Cardiac muscle cell (in vitro differentiated cells and primary cell): ENCODE data around the gene DGCR6. TPM values are rescaled to one million over a fixed set of nuclear protein-coding genes. Genes with fewer than 3 reads are reported as not detected.

ENCODE experiments used
- DNase-seq, 2 donors: peaks; one replicate each; pipeline versions ENCODE4 v3.0.0 to v3.0.0-alpha.2; 2010 to 2017; ENCODE audit warnings: low read depth in 1 of 2, low spot score in 1 of 2
- H3K27ac ChIP-seq: fragments of 200-600 bp; sonication (generic); 2 replicates; pipeline ENCODE4 v1.5.1; 2016
- H3K27me3 ChIP-seq: fragments of 200-600 bp; sonication (generic); 2 replicates; pipeline ENCODE4 v1.6.0; 2016; ENCODE audit warnings: control low read depth
- H3K36me3 ChIP-seq: fragments of 200-600 bp; sonication (generic); 2 replicates; pipeline ENCODE4 v1.5.1; 2016; ENCODE audit warnings: control low read depth
- H3K4me1 ChIP-seq: fragments of 200-600 bp; sonication (generic); 2 replicates; pipeline ENCODE4 v1.8.1; 2017; ENCODE audit warnings: low read depth, mild to moderate bottlenecking, mixed run types
- H3K4me3 ChIP-seq: fragments of 200-600 bp; sonication (generic); 2 replicates; pipeline ENCODE4 v1.5.1; 2016; ENCODE audit warnings: mild to moderate bottlenecking
- H3K9me3 ChIP-seq: fragments of 200-600 bp; sonication (generic); 2 replicates; pipeline ENCODE4 v1.5.1; 2017; ENCODE audit warnings: low read depth, mild to moderate bottlenecking, control low read depth
- polyA plus RNA-seq: library from polyadenylated mRNA; unstranded; fragments of >200 nt; fragmentation: Nextera tagmentation; extraction: Ambion mirVana; gene quantifications from 2 replicates; pipeline ENCODE4 v1.2.1, GENCODE V29; 2016
- total RNA-seq: library from RNA; depleted of rRNA; stranded (reverse); fragments of >200 nt; gene quantifications from 2 replicates; pipeline ENCODE4 v1.2.3, GENCODE V29; 2016
- TF ChIP-seq, protein P1 (sequence below): IDR thresholded peaks from 2 replicates; pipeline ENCODE4 v1.5.1; 2012; ENCODE audit warnings: low read depth, mild to moderate bottlenecking, low read length

DGCR6 gene
- total and polyA plus RNA-seq, 2 experiments from 2014 or later = 26.2 to 41.4 TPM

DNA sequence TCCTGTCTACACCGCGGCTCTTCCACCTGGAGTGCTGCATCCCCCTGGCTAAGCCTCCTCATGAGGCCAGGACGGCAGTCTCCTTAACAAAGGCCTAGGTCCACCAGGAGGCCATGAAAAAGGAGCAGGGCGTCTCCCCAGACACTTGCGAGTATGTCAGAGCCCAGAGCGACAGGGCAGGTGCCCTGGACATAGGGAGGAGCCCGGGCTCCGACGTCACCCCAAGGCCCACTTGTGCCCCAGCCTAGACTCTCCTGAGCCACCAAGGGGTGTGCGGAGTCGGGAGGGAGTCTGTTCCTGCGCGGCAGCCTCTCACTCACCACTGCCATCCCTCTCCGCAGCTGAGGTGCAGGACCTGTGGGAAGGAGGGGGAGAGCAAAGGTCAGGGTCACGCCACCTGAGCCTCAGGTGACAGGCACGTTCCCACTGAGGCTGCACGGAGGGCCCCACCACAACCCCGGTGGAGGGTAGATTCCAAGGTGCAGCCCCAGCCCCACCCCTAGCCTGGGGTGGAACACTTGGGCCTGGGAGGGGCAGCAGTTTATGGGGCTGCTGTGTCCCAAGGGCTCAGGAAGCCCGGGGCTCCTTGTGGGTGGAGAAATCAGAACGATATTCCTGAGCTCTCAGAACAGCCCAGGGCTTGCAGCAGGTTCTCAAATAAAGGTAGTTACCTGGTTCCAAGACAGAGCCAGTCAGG, 19.4 kb downstream of the DGCR6 start:
- H3K4me1 ChIP-seq = no peaks in the 10 kb centered on the region
- no peaks in the 10 kb centered on the region for H3K27me3 ChIP-seq
- H3K9me3 ChIP-seq = no peaks in the 10 kb centered on the region
- no peaks in the 10 kb centered on the region for H3K36me3 ChIP-seq
- TF ChIP-seq, protein P1, sequence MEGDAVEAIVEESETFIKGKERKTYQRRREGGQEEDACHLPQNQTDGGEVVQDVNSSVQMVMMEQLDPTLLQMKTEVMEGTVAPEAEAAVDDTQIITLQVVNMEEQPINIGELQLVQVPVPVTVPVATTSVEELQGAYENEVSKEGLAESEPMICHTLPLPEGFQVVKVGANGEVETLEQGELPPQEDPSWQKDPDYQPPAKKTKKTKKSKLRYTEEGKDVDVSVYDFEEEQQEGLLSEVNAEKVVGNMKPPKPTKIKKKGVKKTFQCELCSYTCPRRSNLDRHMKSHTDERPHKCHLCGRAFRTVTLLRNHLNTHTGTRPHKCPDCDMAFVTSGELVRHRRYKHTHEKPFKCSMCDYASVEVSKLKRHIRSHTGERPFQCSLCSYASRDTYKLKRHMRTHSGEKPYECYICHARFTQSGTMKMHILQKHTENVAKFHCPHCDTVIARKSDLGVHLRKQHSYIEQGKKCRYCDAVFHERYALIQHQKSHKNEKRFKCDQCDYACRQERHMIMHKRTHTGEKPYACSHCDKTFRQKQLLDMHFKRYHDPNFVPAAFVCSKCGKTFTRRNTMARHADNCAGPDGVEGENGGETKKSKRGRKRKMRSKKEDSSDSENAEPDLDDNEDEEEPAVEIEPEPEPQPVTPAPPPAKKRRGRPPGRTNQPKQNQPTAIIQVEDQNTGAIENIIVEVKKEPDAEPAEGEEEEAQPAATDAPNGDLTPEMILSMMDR = no peak
- H3K4me3 ChIP-seq = no peak overlapping the region
- H3K27ac ChIP-seq = no peak overlapping the region
- DNase-seq = no peak

DNA sequence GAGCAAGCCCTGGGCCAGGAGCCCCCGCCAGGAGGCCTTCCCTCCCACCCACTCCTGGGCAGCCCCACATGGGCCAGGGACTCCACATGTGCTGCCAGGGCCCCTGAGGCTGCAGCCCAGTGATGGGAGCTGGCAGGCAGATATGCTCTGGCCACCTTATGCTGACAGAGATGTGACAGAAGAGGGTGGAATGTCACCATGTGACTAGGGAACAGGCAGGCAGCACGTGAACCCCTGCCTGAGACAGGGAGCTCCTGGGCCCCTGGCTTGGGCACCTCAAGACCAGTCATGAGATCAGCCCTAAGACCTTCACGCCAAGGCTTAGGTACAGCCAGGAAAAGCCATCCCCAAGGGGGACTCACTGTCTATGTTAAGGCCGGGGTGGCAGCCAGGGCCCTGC, 20.9 kb downstream of the DGCR6 start:
- H3K9me3 ChIP-seq = no peaks in the 10 kb centered on the region
- TF ChIP-seq, protein P1 = no peak
- DNase-seq = no peak
- H3K27me3 ChIP-seq = no peaks in the 10 kb centered on the region
- no peak overlapping the region for H3K4me3 ChIP-seq
- no peaks in the 10 kb centered on the region for H3K4me1 ChIP-seq
- no peaks in the 10 kb centered on the region for H3K36me3 ChIP-seq
- H3K27ac ChIP-seq = no peak overlapping the region

DNA sequence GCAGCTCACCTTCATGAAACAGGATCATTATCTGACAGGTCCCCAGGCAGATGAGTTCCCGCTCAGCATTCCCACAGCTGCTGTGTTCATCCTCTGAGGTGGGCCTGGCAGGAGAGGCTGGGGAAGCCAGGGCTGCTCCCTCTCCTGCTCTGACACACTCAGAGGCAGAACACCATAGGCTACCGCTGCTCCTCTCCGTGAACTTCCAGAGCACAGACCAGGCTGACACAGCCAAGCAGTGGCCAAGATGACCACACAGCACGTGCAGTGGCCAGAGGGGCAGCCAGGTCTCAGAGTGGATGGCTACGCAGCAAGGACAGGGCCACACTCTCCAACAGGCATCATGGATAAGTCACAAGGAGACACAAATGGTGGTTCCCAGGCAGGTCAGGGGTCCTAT, 21.5 kb downstream of the DGCR6 start:
- Histone ChIP-seq H3K9me3 (no peaks in the 10 kb centered on the region), H3K27me3 (no peaks in the 10 kb centered on the region), H3K4me1 (no peaks in the 10 kb centered on the region), H3K36me3 (no peaks in the 10 kb centered on the region), H3K27ac (no peak overlapping the region), H3K4me3 (no peak overlapping the region)
- DNase-seq = no peak
- TF ChIP-seq, protein P1 = no peak

DNA sequence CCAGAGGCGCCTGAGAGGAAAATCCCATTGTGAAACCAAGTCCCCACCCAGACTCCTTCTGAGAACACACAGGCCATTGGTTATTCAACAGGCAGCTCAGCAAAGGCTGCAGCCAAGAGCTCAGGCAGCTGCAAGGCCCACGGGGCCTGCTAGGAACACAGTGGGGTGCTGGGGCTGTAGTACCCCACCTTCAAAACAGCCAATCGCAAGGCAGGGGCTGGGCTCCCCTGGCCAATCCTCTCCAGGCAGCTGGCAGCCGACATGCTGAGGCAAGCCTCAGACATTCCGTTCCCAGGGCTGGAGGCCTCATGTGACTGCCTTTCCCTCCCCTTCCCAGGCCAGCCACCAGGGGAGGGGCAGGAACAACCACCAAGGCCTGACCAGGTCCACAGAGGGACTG, 23.3 kb downstream of the DGCR6 start:
- TF ChIP-seq, protein P1 = no peak
- Histone ChIP-seq H3K4me1 (no peaks in the 10 kb centered on the region), H3K9me3 (no peaks in the 10 kb centered on the region), H3K4me3 (no peak overlapping the region), H3K36me3 (no peaks in the 10 kb centered on the region), H3K27ac (no peak overlapping the region), H3K27me3 (no peaks in the 10 kb centered on the region)
- DNase-seq = no peak

DNA sequence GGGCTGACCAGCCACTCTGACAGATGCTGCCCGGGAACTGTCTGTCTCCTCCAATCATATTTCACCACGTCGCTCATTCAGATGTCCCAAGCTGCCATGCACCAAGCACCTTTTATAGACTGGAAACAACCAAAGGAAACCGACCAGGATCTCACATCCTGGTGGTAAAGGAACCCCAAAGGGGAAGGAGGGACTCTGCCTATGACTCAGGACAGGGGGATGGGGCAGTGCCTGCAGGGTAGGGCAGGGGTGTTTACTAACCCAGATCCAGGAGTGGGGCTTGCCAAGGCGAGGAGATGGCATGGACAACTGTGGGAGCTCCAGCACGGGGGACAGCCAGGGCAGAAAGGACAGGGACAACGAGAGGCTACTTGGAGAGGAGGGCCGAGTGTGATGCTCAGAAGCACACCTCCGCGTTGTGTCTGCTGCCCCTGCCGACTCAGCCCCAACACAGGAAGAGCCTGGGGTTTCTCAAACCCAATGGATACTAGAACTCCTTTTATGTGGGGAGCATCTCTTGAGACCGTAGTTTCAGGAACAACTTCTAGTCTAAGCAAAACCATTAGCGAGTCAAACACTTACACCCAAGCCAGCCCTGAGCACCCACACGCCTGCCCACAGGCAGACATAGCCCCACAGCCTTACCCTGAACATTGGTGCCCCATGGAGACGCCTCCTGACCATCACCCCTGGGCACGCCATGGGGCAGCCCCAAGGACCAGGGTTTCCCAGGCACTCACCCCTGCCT, 26.0 kb downstream of the DGCR6 start:
- H3K36me3 ChIP-seq = no peaks in the 10 kb centered on the region
- DNase-seq = no peak
- no peak overlapping the region for H3K4me3 ChIP-seq
- H3K27me3 ChIP-seq = no peaks in the 10 kb centered on the region
- no peak overlapping the region for H3K27ac ChIP-seq
- TF ChIP-seq, protein P1 = no peak
- H3K9me3 ChIP-seq = no peaks in the 10 kb centered on the region
- H3K4me1 ChIP-seq = no peaks in the 10 kb centered on the region
